ENCODE results near the gene TSPAN31.

TSPAN31 gene

DNA sequence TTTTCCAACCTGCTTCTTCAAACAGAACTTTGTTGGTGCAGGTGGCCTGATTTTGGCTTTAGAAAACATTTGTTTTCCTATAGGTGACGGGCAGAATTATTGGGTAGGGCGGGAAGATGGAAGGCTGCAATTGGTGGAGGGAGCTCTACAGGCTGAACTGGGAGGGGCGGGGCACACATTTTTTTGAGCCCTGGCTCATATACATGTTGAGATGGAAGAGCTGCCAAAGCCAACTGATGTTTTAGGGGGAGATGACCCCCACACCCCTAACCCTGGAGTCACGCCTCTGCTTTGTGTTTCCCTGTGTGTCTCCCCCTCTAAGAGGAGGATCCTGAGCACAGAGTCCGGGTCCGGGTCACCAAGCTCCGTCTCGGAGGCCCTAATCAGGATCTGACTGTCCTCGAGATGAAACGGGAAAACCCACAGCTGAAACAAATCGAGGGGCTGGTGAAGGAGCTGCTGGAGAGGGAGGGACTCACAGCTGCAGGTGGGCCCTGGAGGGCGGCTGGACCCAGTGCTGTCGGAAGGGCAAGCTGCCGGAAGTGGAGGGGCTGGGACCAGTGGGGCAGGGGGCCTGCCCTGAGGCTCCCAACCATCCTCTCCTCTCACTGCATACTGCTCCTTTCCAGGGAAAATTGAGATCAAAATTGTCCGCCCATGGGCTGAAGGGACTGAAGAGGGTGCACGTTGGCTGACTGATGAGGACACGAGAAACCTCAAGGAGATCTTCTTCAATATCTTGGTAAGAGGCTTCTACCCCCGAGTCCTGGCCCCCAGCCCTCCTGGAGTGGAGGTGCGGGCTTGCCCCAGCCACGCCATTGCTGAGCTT, 24.8 kb upstream of the TSPAN31 start:
- TF ChIP-seq CTCF (IDR thresholded peaks at IDR 0.05): no peak

GRCh38 chr12:57720606-57721595, 23.9 kb upstream of the TSPAN31 start:
- TF ChIP-seq CTCF (IDR thresholded peaks at IDR 0.05): no peak

DNA sequence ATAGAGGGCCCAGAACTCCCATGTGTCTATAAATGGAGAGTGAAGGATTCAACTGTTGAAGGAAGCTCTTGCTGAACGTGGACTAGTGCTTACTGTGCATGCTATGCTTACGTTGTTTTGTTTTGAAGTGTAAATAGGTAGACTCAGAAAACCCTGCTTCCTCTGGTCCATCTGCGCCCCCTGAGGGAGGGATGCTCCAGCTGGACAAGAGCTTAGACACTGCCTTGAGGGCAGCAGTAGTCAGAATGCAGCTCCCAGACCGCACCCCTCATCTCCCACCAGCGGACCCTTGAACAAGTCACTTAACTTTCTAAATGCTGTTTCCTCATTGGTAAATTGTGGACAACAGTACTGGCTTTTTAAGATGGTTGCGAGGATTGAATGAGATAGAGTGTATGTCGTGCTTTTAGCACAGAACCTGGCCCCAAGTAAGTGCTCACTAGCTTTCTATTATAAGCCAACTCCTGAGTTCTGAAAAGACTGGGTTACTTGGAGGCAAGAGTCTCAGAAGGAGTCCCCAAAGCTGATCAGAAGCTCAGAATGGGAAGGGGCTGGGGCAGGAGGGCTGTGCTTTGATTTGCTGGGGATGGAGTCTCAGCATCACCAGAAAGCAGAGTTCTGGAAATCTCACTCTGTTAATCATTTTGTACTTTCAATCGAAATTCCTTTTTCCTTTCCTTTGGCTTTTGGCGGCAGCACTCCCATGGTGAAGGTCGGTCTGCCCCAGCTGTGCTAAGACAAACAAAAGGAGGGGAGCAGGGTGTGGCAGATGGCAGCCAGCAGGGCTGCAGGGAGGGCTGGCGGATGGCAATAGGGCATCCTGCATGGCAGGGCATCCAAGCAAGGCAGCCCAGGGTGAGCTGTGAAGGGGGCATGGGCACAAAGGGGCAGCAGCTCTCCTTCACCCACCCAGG, 21.9 kb upstream of the TSPAN31 start:
- TF ChIP-seq CTCF (IDR thresholded peaks at IDR 0.05): no peak

GRCh38 chr12:57723630-57723962, 21.2 kb upstream of the TSPAN31 start:
- no peak for TF ChIP-seq CTCF (IDR thresholded peaks at IDR 0.05)

DNA sequence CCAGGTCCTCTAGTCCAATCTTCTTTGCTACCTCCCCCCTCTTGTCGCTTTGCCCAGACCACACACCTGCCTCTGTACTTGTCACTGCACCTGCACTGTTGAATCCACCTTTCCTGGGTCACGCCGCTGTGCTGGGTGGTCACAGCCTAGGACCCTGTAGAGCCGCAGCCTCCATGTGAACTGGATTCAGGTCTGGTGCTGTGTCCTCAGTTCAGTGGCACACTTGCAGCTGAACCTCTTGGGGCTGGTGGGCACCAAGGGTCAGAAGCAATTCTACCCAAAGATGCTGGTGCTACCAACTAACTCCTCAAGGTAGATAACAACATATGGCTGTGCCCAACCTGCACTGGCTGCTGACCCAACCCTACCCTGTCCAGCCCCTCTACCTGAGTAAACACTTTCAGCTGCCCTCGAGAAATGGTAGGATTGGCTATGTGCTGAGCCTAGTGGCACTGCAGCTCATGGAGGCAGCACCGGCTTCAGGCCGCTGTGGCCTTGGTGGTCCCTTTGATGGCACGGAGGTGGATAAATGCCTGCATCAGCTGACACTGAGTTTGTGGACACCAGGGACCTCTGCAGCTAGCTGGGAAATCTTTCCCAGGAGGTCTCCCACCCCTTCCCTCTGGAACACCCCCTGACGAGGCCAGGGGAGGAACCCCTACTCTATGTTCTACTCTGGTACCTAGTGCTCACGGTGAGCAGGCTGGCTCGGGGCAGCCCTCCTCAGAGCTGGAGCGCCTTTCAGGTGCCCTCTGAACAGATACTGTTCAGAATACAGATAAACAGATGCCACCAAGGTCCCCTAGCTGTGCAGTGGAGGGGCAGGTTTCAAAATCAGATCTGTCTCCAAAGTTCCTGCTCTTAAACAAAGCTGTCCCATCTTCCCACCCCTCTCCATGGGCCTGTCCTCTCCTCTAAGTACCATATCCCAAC, 20.6 kb upstream of the TSPAN31 start:
- no peak for TF ChIP-seq CTCF (IDR thresholded peaks at IDR 0.05)

DNA sequence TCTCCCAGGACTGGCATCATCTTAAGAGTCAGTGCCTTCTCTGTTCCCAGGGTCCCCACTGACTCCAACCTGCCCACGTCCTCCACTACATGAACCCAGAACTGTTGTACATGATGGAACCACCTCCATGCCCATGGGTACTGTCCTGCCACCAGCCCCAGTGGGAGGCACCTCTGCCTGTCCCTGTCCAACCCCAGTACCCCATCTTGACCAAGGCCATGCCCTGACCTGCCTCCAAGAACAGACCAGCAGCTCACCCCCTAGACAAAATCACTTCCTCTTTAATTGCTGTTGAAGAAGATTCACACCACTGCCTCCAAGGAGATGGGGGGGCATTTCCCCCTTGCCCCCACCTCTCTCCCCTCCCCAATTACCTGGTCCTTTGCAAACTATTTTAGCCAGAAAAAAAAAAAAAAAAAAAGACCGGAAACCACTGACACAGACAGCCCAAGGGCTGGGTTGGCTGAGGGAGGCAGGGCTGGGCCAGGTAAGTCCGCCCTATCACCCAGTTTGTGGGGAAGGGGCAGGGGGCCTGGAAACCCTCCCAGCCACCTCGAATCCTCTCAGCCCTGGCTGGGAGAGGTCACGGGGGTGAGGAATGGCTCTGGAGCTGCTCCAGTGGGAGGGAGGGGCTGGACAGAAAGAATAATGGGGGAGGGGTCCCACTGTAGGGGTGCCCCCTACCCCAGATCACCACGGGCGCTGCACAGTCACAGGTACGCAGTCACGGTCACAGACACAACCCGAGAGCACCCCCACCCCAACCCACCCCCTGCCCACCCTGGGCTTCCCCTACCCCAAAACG, 19.7 kb upstream of the TSPAN31 start:
- TF ChIP-seq CTCF (IDR thresholded peaks at IDR 0.05): no peak
